Gastrocnemius medialis (tissue), 4 donors: ENCODE data around the gene BRIP1. TPM values are rescaled to one million over a fixed set of nuclear protein-coding genes. Genes with fewer than 3 reads are reported as not detected.
"Not testable (repeated sequence)": the region's sequence is repeated elsewhere in the genome, so short reads cannot be mapped to it uniquely, and the experiment has no call there.

ENCODE experiments used
- ATAC-seq, 2 donors: fragments of 150-250 bp; one replicate each; pipeline ENCODE4 v1.9.1; 2016
- DNase-seq, 2 donors: peaks; one replicate each; pipeline ENCODE4 v3.0.0-alpha.2; 2019
- H3K27ac ChIP-seq, 4 donors: fragments of 200-600 bp; sonication (generic); 1 replicate in 1 of 4; 2 replicates in 3 of 4; pipeline ENCODE4 v1.5.1; 2016 to 2018; ENCODE audit warnings: mild to moderate bottlenecking in 2 of 4, moderate library complexity in 1 of 4
- H3K27me3 ChIP-seq, 3 donors: fragments of 200-600 bp; sonication (generic) in 2 of 3; 1 replicate in 1 of 3; 2 replicates in 2 of 3; pipeline versions ENCODE4 v1.5.1 to v1.6.0; 2016 to 2019; ENCODE audit warnings: mild to moderate bottlenecking in 1 of 3, moderate library complexity in 1 of 3
- H3K36me3 ChIP-seq, 2 donors: fragments of 200-600 bp; sonication (generic) in 1 of 2; one replicate each; pipeline ENCODE4 v1.5.1; 2017 to 2018
- H3K4me1 ChIP-seq, 2 donors: fragments of 200-600 bp; sonication (generic) in 1 of 2; one replicate each; pipeline ENCODE4 v1.5.1; 2016 to 2017; ENCODE audit warnings: mild to moderate bottlenecking in 2 of 2
- H3K4me3 ChIP-seq, 4 donors: fragments of 200-600 bp; sonication (generic) in 3 of 4; 1 replicate in 1 of 4; 2 replicates in 3 of 4; pipeline ENCODE4 v1.5.1; 2016 to 2019; ENCODE audit warnings: mild to moderate bottlenecking in 2 of 4
- H3K9me3 ChIP-seq, 3 donors: fragments of 200-600 bp; sonication (generic) in 2 of 3; 1 replicate in 1 of 3; 2 replicates in 2 of 3; pipeline ENCODE4 v1.5.1; 2016 to 2019
- POLR2A ChIP-seq, 2 donors: fragments of 450-650 bp; IDR thresholded peaks; one replicate each; pipeline ENCODE4 v1.6.1; 2017; ENCODE audit warnings: antibody characterized with exemption in 2 of 2, mild to moderate bottlenecking in 2 of 2, moderate library complexity in 2 of 2
- in situ Hi-C, 4 donors: fragments of 200-750 bp; cut with MboI; loops; one replicate each; pipeline versions ENCODE4 v1.15.0 to v1.8.0; 2017; ENCODE audit warnings: low sequenced_read_pairs in 4 of 4
- intact Hi-C: fragments of 100-400 bp; cut with DNase I; formaldehyde crosslinking; loops from one replicate; pipeline ENCODE4 v1.15.1; 2023; ENCODE audit warnings: low total_unique reads
- total RNA-seq, 4 donors: library from RNA; depleted of rRNA; stranded (reverse); fragments of >200 nt; gene quantifications; one replicate each; pipeline versions ENCODE4 v1.1.0 to v1.2.3, GENCODE V29; 2016
- TF ChIP-seq, protein P1 (sequence below), 5 experiments: fragments of 450-650 bp in 3 of 5; fragments of 200-600 bp in 2 of 5; sonication (generic) in 2 of 5; IDR thresholded peaks in 4 of 5; conservative IDR thresholded peaks in 1 of 5; 1 replicate in 4 of 5; 2 replicates in 1 of 5; pipeline ENCODE4 v1.5.1; 2016 to 2019; ENCODE audit warnings: antibody characterized with exemption in 5 of 5, mild to moderate bottlenecking in 3 of 5, moderate library complexity in 3 of 5

Gene BRIP1
- total RNA-seq, 4 donors from 2014 or later: 0.09 to 0.13 TPM; not detected in 2

DNA sequence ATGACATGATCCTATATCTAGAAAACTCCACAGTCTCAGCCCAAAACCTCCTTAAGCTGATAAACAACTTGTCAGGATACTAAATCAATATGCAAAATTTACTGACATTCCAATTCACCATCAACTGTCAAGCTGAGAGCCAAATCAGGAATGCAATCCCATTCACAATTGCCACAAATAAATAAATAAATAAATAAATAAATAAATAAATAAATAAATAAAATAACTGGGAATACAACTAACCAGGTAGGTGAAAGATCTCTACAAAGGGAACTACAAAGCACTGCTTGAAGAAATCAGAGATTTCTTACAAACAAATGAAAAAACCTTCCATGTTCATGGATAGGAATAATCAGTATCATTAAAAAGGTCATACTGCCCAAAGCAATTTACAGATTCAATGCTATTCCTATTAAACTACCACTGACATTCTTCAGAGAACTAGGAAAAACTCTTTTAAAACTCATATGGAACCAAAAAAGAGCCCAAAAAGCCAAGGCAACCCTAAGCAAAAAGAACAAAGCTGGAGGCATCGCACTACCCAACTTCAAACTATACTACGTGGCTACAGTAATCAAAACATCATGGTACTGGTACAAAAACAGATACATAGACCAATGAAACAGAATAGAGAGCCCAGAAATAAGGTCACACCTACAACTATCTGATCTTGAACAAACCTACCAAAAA, 37.7 kb downstream of the BRIP1 start:
- in situ Hi-C loops: loop anchor here in 3 of 4 donors (25.0 kb wide), 2 partner anchors 388 to 1113 kb away; no protein-coding TSS in a partner anchor

DNA sequence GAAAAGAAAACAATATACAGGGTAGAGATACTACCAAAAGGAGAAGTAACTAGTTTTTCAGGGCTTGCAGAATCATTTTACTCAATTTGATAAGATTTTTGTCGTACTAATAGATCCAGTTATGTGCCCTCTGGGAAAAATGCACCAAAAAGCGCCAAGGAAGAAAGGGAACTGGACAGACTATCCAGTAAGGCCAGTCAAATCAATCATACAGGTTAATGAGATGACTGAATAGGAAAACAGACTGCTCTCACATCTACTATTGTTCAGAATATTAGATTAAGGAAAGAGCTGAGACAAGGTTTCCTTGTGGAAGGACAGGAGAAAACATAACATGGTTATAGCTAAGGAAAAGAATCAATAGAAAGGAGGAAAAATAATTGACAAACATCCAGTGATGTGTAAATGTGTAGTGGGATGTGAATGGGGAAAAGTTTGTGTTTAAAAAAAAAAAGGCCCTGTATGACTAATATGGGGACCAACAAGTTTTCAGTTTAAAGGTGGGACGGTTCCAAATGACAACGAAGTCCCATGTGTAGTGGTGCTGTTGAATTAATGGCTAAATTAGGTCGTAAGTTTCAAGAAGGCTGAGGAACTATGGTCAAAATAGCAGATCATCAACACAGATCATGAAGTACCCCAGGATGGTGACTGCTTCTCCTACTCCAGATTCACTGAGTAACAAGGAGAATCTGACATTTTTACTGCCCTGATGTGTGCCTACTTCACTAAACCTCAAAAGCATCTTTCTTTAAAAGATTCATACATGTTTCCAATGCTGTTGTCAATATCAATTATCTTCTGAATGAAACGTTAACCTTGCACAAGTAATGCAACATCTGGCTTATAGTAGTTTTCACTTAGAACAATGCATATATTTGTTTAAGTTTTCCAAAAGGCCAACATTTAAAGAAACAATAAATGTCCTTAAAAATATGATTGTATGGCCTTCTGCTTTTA, 40.7 kb downstream of the BRIP1 start:
- DNase-seq (no peak), ATAC-seq (no peak)
- Histone ChIP-seq H3K4me3 (no peak overlapping the region), H3K27ac (no peak overlapping the region), H3K27me3 (no peaks in the 10 kb centered on the region), H3K9me3 (no peaks in the 10 kb centered on the region), H3K36me3 (no peaks in the 10 kb centered on the region), H3K4me1 (no peaks in the 10 kb centered on the region)
- TF ChIP-seq POLR2A (IDR thresholded peaks at IDR 0.05): no peak
- TF ChIP-seq, protein P1, sequence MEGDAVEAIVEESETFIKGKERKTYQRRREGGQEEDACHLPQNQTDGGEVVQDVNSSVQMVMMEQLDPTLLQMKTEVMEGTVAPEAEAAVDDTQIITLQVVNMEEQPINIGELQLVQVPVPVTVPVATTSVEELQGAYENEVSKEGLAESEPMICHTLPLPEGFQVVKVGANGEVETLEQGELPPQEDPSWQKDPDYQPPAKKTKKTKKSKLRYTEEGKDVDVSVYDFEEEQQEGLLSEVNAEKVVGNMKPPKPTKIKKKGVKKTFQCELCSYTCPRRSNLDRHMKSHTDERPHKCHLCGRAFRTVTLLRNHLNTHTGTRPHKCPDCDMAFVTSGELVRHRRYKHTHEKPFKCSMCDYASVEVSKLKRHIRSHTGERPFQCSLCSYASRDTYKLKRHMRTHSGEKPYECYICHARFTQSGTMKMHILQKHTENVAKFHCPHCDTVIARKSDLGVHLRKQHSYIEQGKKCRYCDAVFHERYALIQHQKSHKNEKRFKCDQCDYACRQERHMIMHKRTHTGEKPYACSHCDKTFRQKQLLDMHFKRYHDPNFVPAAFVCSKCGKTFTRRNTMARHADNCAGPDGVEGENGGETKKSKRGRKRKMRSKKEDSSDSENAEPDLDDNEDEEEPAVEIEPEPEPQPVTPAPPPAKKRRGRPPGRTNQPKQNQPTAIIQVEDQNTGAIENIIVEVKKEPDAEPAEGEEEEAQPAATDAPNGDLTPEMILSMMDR (IDR thresholded peaks at IDR 0.05 in 4 of 5, conservative IDR thresholded peaks at IDR 0.05 in 1 of 5): no peak
- in situ Hi-C loops (no loop called here), intact Hi-C loops (no loop called here)

More for the DNA sequence above, 37.7 kb downstream of the BRIP1 start:
- TF ChIP-seq, protein P1 (IDR thresholded peaks at IDR 0.05 in 4 of 5, conservative IDR thresholded peaks at IDR 0.05 in 1 of 5): no peak
- ATAC-seq (no peak), DNase-seq (no peak)
- intact Hi-C loops: no loop called here
- H3K27me3 ChIP-seq: no peaks in the 10 kb centered on the region
- no peaks in the 10 kb centered on the region for H3K36me3 ChIP-seq
- no peaks in the 10 kb centered on the region for H3K4me1 ChIP-seq
- no peak overlapping the region for H3K27ac ChIP-seq
- H3K9me3 ChIP-seq: no peaks in the 10 kb centered on the region
- no peak overlapping the region for H3K4me3 ChIP-seq

DNA sequence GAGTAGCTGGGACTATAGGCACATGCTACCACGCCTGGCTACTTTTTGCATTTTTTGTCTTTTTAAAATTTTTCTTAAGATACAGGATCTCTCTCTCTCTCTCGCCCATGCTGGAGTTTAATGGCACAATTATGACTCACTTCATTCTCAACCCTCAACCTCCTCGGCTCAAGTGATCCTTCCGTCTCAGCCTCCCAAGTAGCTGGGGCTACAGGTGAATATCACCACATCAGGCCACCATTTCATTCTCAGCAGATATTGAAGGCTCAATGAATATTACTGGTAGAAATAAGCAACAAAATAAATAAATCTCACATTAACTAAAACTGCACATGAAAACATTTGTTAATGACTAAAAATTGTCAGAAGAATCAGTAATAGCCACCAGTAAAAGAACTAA, 41.7 kb downstream of the BRIP1 start:
- TF ChIP-seq, protein P1 (IDR thresholded peaks at IDR 0.05 in 4 of 5, conservative IDR thresholded peaks at IDR 0.05 in 1 of 5): no peak
- TF ChIP-seq POLR2A (IDR thresholded peaks at IDR 0.05): no peak
- intact Hi-C loops: no loop called here
- Histone ChIP-seq H3K27me3 (no peaks in the 10 kb centered on the region), H3K36me3 (no peaks in the 10 kb centered on the region), H3K27ac (no peak overlapping the region), H3K4me3 (no peak overlapping the region), H3K4me1 (no peaks in the 10 kb centered on the region), H3K9me3 (no peaks in the 10 kb centered on the region)
- no peak for DNase-seq
- in situ Hi-C loops: no loop called here
- ATAC-seq: no peak

DNA sequence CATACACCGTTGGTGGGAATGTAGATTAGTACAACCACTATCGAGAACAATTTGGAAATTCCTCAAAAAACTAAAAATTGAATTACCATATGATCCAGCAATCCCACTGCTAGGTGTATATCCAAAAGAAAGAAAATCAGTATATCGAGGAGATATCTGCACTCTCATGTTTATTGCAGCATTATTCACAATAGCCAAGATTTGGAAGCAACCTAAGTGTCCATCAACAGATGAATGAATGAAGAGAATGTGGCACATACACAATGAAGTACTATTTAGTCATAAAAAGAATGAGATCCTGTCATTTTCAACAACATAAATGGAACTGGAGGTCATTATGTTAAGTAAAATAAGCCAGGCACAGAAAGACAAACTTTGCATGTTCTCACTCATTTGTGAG, 44.1 kb downstream of the BRIP1 start:
- H3K4me3 ChIP-seq, H3K9me3 ChIP-seq, H3K36me3 ChIP-seq, H3K27me3 ChIP-seq, DNase-seq, ATAC-seq, in situ Hi-C loops, H3K27ac ChIP-seq, H3K4me1 ChIP-seq, intact Hi-C loops: not testable (repeated sequence)

DNA sequence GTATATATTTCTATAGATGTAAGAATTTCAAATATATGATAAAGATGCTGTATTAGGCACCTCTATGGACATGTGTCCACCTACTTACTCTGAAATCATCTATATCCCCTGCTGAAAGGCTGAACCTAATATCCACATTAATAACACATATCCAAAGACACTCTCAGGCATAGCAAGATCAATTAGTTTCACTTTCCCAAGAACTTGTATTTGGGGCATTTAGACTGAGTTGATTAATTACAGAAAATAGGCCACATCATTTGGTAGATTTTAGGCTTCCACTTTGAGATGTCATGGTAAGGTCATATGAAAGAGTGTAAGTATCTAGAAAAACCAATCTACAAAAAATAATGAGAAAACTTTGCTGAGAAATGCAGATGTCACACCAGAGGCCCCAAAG, 45.1 kb downstream of the BRIP1 start:
- no peak for ATAC-seq
- Histone ChIP-seq H3K4me3 (no peak overlapping the region), H3K27ac (no peak overlapping the region), H3K4me1 (no peaks in the 10 kb centered on the region), H3K9me3 (no peaks in the 10 kb centered on the region), H3K27me3 (no peaks in the 10 kb centered on the region), H3K36me3 (no peaks in the 10 kb centered on the region)
- DNase-seq: no peak
- in situ Hi-C loops (no loop called here), intact Hi-C loops (no loop called here)
- TF ChIP-seq, protein P1 (IDR thresholded peaks at IDR 0.05 in 4 of 5, conservative IDR thresholded peaks at IDR 0.05 in 1 of 5): no peak
- no peak for TF ChIP-seq POLR2A (IDR thresholded peaks at IDR 0.05)
